NCI-H2029 (cell line): ENCODE measurements around the gene AMD1.

Source experiments
- DNase-seq: peaks from one replicate; lab custom pipeline; 2025; lab: John Stamatoyannopoulos, UW

Gene AMD1

GRCh38 chr6:110939429-110940200 is 65.0 kb downstream of the AMD1 start:
- no peak for DNase-seq

DNA sequence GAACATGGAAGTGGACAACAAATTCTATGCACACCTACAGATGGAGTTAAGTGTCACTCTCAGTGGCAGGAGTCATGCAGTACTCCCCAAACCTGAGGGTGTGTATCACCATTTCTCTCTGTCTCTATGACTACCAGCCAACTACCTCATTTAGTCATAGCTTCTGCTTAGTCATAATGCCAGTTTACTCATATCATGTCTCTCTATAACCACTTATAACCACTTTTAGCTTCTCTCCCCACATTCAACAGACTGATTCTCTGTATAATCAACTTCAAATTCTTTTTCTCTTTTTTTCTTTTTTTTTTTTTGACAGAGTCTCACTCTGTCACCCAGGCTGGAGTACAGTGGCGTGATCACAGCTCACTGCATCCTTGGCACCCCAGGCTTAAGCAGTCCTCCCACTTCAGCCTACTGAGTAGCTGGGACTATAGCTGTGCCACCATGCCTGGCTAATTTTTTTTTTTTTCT is 70.1 kb downstream of the AMD1 start:
- peak; percentile 11 for DNase-seq
